HG03439 (cell line): ENCODE measurements around the gene PLA2G12A.
A peak's percentile ranks its signal among the peaks of the same experiment; 100 is the strongest.

ENCODE experiments used
- ATAC-seq: cut with Tn5 transposase; IDR thresholded peaks from one replicate; pipeline ENCODE4 v1.9.1; 2021; ENCODE audit warnings: mild to moderate bottlenecking, moderate library complexity; ENCODE audit not compliant: unreplicated experiment

The PLA2G12A gene

DNA sequence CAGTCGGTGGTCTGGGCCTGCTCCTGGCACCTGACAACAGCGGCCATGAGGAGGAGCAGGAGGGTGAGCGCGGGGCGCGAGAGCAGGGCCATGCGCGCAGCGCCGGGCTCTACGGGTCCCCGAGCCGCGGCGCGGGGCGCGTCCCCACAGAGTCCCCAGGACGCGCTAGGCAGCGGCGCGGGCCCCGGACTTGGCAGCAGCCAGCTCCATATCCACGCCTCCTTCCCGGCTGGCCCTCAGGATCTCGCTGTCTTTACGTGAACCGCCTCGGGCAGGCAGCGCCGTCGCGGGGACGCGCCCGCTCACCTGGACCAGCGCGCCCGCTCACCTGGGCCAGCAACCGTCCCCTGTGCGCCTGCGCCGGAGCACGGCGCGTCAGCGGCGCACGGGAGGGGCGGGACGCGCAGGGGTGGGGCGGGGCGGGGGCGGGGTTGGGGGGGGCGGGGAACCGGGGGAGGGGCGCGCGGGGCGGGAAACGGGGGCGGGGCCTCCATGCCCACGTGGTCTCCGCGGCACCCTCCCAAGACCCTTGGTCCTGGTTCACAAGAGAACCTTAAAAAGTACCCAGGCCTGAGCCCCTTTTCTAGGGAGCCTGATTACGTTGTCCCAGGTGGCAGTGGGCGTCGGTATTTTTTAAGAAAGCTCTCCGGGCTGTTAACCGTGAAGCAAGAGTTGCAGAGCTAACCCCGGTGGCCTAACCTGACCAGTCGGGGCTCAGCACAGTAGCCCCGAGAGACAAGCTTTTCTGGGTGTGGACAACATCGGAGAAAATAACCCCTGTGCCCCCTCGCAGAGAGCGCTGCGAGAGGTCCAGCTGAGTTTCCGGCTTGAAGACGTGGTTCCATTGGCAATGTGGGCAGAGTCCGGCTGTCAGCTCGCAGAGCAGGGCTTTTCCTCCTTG is at the start of gene PLA2G12A:
PLA2G12A (minus strand) TSS at position 353 of the 901 bp plus-strand sequence; CDS start at position 92, 261 bp downstream.
- peak; percentile 91 for ATAC-seq

DNA sequence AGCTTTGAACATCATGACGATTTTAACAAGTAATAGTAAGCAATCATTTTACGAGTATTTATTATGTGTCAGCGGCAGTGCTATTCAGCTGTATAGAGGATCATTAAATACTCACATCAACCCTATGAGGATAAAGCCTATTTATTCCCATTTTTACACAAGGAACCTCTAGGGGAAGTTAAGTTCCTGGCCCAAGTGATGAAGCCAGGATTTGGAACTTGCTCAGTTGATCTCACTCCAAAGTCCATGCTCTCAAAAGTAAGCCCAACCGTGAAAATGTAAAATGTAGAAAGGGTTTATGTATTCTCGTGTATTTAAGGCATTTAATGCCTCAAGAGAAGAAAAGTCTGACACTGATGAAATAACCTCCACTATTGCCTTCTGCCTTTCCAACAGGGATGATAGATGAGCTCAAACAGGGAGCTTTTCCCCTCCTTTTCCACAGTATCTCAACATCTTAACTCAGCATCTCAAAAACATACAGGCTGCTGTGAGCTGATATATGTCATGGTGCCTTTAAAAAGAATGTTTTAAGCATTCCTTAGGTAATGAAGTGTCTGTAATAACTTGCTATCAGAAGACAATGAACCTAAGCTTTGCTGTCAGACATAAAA is 35.0 kb upstream of the PLA2G12A start:
- ATAC-seq: no peak

DNA sequence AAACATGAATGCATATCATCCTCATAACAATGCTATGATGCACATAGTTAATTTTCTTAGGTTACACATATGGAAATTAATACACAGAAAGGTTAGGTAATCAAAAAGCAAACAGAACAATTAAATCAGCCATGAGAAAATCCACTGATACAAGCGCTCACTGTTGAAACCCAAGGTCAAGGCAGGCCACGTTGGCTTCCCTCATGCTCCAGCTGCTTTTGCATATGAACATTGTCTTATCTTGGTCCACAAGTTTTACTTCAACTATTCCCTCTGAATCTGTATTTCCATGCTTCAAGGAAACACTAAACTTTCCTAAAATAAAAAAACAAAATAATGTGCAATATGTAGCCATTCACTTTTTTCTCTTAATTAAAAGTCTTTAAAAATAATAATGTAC is 34.5 kb upstream of the PLA2G12A start:
- ATAC-seq: no peak

DNA sequence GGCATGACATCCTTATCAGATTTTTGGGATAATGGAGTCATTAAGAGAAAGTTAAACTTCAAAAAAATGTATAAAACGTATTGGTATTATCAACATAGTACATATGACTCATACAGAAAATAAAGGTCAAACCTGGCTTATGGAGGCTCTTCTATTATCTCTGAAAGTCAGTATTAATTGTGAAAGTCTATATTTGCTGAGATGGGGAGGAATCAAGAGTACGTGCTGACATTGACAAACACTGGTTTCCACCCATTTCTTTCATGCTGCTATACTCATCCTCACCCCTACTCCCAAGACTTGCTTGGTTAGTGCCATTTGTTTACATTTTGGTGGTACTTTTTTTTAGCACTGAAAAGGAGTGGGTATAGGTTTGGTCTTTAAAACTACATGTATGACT is 30.8 kb upstream of the PLA2G12A start:
- ATAC-seq: no peak

DNA sequence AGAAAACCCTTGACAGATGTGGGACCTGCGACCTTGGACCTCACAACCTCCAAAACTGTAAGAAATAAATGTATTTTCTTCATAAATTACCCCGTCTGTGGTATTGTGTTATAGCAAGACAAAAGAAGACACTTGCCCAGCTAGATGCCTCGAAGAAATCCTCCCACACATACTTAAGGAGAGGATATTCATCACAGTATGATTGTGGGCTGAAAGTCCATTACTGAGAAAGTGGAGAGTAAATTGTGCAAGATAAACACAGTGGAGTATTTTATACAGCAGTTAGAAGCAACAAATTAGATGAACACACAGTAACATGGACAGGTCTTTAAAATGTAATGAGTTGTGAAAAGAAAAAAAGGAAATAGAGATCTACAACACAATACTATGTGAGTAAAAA is 25.8 kb upstream of the PLA2G12A start:
- ATAC-seq: no peak

DNA sequence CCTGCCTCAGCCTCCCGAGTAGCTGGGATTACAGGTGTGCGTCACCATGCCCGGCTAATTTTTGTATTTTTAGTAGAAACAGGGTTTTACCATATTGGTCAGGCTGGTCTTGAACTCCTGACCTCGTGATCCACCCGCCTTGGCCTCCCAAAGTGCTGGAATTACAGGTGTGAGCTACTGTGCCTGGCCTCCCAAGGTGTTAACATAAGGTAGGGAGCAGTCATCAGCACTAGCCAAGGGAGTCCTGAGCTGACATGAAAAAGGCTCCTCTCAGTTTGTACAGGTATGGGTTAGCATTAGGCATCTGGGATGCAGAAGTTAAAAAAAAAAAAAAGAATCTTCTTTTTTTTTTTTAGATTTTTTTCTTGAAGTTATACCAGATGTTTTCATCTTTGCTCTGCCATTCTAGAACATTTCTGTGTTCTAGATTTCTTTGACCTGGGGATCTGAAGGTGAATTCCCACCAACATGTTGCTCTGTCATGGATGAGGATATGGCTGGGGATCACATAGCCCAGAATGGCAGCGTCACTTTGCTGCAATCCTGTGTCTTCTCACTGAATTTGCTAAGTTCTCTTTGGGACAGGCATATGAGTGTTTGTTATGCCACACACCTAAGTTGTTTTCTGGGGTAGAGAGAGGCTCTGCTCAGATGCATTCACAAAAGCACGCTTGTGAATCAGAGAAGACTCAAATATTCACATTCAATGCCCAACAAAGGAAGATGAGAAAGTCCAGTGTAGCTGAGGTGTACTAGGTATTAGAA is 24.4 kb upstream of the PLA2G12A start:
- ATAC-seq: no peak

DNA sequence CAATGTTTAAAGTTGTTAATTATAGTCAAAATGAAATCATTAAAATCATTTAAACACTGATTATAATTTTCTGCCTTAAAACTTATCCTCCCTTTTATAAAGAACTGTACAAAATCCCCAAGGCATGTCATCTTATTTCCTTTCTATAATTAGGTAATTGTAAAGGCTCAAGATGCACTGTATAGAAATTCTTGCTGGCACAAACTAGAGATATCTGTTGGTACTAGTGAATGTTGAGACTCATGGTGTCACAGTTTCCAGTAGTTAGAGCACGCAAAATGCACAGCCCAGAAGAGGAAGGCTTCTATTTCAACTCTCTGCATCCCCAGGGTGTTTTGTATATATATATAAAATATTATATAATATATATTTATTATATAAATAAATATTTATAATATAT is 22.7 kb upstream of the PLA2G12A start:
- no peak for ATAC-seq

DNA sequence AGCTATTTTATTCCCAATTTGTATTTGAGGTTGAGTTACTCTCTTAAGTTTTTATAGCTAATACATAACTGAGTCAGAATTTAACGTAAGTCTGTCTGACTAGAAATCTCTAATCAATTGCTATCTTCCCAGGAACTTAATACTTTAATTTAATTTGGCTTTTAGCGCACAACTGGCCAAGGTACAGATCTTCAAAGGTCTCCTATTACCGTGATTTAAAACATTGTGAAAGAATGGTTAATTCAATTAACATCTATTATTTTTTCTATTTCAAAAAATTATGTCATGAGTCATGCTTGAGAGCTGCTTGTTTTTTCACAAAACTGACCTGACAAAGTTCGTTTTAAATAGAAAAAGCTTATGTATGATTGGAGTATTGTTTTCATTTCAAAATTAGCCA is 22.0 kb upstream of the PLA2G12A start:
- no peak for ATAC-seq

DNA sequence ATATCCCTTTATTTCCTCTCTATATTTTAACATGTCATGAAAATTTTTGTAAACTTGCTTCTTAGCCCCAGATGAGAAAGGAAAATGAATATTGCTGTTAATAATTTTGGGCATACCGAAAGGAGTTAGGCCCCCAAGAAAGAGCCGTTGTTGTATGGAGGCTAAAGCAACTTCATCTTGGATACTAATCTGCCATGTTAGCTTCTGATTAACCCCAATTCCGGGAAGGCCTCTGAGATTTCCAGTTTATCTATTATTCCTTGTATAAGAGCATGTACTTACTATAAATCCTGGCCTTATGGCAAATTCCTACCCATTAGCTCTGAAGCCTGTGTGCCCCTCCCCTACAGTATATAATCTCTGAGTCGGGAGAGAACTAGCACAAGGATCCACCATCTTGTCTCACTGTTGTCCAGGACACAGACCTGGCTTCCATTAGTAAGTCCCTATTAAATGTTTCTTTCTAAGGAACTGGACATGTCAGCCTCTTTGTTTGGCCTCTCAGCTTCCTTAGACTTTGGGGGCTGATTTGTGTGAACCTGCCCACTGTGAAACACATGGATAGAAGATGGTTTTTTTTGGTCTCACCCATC is 20.9 kb upstream of the PLA2G12A start:
- no peak for ATAC-seq

DNA sequence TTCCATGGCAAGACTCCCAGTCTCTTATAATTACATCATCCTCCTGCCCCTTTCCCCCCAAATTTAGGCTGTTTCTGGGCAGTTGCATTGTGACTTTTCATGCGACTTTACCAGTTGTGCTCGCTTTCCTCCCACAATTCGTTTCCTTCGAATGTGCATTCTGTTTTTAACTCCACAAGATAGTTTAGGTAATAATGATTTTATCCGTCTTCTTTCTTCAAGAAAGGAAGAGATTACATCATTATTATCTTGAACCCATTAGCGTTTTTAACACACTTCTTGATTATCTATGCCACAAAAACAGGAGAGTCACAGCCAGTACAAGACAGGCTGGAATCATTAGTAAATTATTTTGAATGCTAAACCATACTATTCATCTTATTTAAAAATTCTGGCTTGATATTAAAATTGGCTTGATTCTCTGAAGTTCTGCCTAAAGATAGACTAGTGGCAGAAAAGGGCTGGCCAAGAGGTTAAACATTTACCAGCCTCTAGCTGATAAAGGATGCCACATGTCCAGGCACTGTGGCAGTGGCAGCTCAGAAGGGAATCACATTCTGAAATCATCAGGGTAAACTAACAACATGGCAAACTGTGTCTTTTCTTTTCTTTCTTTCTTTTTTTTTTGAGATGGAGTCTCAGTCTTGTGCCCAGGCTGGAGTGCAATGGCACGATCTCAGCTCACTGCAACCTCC is 19.7 kb upstream of the PLA2G12A start:
- no peak for ATAC-seq

DNA sequence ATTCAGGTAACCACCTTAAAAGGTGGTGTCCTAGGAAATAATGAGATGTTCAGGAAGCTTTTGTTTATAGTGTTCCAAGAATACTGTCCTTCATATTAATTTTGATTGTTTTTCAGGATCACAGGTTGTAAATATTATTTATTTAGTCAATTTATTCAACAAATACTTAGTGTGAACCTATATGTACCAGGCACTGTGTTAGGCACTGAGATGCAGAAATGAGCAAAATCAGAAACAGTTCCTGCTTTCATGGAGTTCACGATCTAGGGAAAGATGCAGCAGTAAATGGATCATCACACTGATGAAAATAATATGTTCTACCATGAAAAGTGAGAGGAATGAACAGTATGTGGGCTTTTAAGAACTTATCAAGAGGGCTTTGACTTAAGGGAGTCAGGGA is 18.2 kb upstream of the PLA2G12A start:
- ATAC-seq: no peak

DNA sequence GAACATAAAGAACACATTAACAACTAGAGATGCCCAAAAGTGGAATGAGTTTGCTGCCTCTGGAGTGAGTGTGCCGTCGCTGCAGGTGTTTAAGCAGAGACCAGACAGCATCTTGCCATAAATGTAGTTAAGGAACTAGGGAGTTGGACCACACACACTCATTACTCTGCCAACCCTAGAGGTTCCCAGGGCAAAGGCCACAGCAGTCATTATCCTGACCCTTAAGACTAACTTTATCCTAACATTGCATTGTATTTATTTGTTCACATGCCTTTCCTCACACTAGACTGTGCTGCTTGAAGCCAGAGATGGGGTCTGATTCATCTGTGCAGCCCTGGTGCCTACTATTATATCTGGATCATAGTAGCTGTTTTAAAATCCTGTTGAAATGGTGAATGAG is 16.9 kb upstream of the PLA2G12A start:
- no peak for ATAC-seq

DNA sequence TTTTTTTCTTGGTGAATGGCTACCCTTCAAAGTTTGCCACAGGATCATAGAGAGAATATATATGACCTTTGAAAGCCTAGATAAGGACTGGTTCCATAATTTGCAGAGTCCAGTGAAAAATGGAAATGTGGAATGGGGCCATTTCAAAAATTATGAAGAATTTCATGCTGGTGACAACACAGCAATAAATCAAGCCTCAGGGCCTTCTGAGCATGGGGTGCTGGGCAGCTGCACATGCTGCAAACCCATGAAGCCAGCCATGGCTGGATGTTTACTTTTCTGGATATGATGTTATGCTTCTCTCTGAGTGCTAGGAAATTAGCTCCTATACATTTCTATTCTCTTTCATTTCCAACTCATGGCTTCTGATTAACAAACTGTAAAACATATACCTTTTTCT is 16.0 kb upstream of the PLA2G12A start:
- ATAC-seq: no peak

DNA sequence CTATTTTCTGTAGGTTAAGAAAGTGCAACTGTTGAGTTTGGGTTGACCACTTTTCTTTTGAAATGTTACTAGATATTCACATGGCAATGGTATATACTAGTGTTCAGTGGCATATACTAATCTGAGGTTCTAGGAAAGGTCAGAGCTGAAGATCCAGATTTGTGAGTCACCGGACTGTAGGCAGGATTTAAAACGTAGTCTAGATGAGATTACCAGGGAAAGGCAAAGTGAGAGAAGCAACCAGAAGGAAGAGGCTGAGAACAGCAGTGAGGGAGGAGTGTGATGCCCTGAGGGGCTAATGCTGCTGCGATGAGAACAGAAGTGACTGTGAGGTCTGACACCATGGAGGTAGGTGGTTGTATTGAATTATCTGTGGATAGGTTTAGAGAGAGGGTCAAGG is 9.7 kb upstream of the PLA2G12A start:
- no peak for ATAC-seq

DNA sequence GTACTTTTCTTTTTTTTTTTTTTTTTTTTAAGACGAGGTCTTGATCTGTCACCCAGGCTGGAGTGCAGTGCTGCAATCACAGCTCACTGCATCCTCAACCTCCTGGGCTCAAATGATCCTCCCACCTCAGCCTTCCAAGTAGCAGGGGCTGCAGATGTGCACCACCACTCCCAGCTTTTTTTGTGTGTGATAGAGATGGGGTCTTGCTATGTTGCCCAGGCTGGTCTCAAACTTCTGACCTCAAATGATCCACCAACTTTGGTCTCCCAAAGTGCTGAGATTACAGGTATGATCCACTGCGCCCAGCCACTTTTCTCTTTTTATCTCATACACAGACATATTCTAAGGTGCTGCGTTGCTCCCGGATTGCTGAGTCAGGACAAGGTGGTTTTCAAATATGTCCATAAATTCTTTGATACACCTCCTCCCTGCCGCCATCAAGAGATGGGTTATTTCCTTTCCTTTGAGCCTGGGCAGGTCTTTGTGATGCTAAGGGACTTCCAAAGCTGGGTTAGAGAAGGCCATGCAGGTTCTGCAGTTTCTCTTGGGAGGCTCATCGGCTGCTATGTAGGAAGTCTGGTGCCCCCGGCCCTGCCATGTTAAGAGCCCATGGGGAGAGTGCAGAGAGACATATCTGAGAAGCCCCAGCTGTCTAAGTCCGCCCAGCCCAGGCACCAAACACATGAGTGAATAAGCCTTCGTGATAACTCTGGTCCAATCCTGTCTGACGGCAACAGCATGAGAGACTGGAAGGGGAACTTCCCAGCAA is 8.4 kb upstream of the PLA2G12A start:
- no peak for ATAC-seq

DNA sequence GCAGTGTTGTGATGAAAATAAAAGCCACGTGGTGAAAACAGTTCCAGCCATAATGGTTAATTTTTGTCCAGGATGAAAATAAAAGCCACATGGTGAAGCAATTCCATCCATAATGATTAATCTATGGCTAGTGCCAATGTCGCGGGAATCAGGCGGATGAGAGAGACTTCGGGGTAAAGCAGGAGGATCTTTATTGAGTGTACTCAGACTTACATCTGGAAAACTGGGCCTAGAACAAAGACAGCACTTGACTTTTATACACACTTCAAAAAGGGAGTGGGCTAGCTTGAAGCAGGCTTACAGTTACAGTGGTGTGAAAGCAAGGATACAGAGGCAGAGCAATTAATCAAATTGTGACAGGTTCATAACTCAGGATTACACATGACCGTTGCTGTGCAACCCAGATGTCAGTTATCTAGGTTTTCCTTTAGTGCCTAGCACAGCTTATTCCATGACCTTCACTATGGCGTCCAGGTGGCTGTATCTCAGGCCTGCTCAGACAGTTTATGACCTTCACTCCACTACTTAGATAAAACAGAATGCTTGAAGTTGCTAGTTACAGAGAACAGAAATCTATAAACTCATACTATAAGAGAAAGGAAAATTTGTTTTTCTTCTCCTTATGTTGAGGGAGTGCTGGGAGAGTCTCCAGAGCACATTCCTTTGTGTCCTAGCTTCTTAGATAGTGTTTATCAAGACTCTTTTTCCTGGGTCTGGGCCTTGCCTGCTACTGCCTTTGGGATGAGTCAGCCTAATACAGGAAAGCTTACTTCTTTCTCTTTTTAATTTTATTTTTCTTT is 5.9 kb upstream of the PLA2G12A start:
- no peak for ATAC-seq

DNA sequence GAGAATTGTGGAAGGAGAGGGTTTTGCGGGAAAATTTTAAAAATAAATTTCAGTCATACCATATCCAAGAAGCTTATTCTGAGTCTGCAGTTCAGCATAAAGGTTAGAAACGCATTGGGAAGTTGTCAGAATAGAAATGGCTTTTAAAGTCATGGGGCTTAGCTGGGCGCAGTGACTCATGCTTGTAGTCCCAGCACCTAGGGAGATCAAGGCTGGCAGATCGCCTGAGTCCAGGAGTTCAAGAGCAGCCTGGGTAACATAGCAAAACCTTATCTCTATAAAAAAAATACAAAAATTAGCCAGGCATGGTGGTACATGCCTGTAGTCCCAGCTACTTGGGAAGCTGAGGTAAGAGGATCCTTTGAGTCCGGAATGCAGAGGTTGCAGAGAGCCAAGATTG is 3.9 kb upstream of the PLA2G12A start:
- ATAC-seq: no peak

DNA sequence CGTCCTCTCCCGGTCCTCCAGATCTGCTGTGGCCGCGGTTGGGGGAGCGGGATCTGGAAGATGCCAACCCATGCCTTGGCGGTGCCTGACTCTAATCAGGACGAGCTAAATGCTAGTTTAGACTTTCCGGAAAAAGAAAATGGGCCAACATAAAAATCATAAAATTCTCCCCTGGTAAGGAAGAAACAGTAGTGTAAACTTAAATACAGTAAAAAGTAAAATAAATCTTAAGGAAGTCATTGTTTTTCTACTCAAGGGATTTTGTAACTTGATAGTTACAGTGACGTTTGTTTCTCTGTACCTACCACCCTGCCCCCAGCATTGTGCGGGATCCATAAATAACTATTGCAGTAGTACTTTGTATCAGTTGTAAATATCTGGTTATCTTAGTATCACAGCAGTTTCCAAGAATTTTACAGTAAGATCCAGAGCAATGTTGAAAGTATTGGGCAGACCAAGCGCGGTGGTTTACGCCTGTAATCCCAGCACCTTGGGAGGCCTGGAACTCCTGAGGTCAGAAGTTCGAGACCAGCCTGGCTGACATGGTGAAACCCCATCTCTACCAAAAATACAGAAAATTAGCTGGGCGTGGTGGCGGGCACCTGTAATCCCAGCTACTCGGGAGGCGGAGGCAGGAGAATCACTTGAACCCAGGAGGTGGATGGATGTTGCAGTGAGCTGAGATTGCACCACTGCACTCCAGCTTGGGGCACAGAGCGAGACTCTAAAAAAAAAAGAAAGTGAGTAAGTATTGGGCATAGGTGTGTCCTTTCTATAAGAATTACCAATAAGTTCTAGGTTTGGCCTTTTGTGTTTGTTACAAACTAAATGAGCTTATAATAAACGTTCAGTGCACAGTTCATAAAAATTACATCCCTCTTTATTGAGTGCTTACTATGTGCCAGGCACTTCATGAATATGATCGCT is 1.0 kb upstream of the PLA2G12A start:
- ATAC-seq: no peak
